Endothelial cell of umbilical vein (primary cell): ENCODE measurements around the gene POLR3G. TPM values are rescaled to one million over a fixed set of nuclear protein-coding genes. Genes with fewer than 3 reads are reported as not detected.

ENCODE experiments used
- BruUV-seq: library from RNA; stranded (reverse); fragments of 400-500 nt; replicated peaks from 2 replicates; lab custom pipeline; 2021; lab: Mats Ljungman, UMichigan
- CTCF ChIA-PET: fragments of 300-600, 350-600 bp; sonication (Branson Sonifier 250); formaldehyde crosslinking; loops from one replicate; lab custom pipeline; 2021; ENCODE audit warnings: antibody characterized with exemption, inconsistent platforms; lab: Charles Lee
- POLR2A ChIA-PET: fragments of 300-600, 350-600 bp; sonication (Branson Sonifier 250); formaldehyde crosslinking; loops from one replicate; lab custom pipeline; 2021; ENCODE audit warnings: antibody characterized with exemption, inconsistent platforms; lab: Charles Lee
- DNase-seq: peaks from one replicate; pipeline ENCODE4 v3.0.0-alpha.2; 2011; ENCODE audit warnings: low read depth, low spot score
- FAIRE-seq: peaks from 2 replicates; lab custom pipeline; 2011; peaks lifted over from hg19 to GRCh38; lab: Jason Lieb, UNC
- H2AFZ ChIP-seq: 2 replicates; pipeline ENCODE4 v1.6.0; 2012; ENCODE audit warnings: low read depth, low read length, control low read depth, inconsistent platforms
- H3K27ac ChIP-seq: 2 replicates; pipeline ENCODE4 v1.5.1; 2011; ENCODE audit warnings: low read depth, mild to moderate bottlenecking, control low read depth, low read length, moderate library complexity; ENCODE audit not compliant: insufficient read depth
- H3K27me3 ChIP-seq, 2 experiments: 2 replicates each; pipeline versions ENCODE4 v1.6.0 to v1.6.1; 2011; ENCODE audit warnings: low read length in 2 of 2, mixed read lengths in 1 of 2; ENCODE audit not compliant: control insufficient read depth in 2 of 2, insufficient read depth in 2 of 2
- H3K36me3 ChIP-seq, 2 experiments: 2 replicates in 1 of 2; 3 replicates in 1 of 2; pipeline ENCODE4 v1.5.1; 2011; ENCODE audit warnings: low read length in 2 of 2, mild to moderate bottlenecking in 1 of 2, moderate library complexity in 1 of 2; ENCODE audit not compliant: control insufficient read depth in 2 of 2, insufficient read depth in 2 of 2; ENCODE audit errors: extremely low read depth in 1 of 2
- H3K4me1 ChIP-seq: 3 replicates; pipeline ENCODE4 v1.5.1; 2011; ENCODE audit warnings: mild to moderate bottlenecking, low read length; ENCODE audit not compliant: control insufficient read depth, insufficient read depth; ENCODE audit errors: extremely low read depth
- H3K4me2 ChIP-seq: 2 replicates; pipeline ENCODE4 v1.6.1; 2011; ENCODE audit warnings: low read length, control low read depth, mixed read lengths; ENCODE audit not compliant: insufficient read depth
- H3K4me3 ChIP-seq, 3 experiments: fragments of 200-600 bp in 1 of 3; sonication (generic), shearing (Covaris generic) in 1 of 3; replicated peaks in 1 of 3; 2 replicates each; pipeline ENCODE4 v1.5.1; 2011 to 2016; ENCODE audit warnings: control low read depth in 3 of 3, low read length in 3 of 3, mild to moderate bottlenecking in 2 of 3, inconsistent platforms in 1 of 3, low read depth in 1 of 3, moderate library complexity in 1 of 3; ENCODE audit not compliant: insufficient read depth in 1 of 3
- H3K79me2 ChIP-seq: 2 replicates; pipeline ENCODE4 v1.6.0; 2012; ENCODE audit warnings: low read length, inconsistent platforms; ENCODE audit not compliant: control insufficient read depth, insufficient read depth
- H3K9ac ChIP-seq: replicated peaks from 2 replicates; pipeline ENCODE3; 2011; ENCODE audit warnings: low read length, control low read depth; ENCODE audit not compliant: insufficient read depth; ENCODE audit errors: extremely low read depth
- H3K9me1 ChIP-seq: replicated peaks from 3 replicates; pipeline ENCODE4 v1.6.0; 2011; ENCODE audit warnings: mild to moderate bottlenecking, low read length; ENCODE audit not compliant: control insufficient read depth, insufficient read depth; ENCODE audit errors: extremely low read depth
- H3K9me3 ChIP-seq: replicated peaks from 2 replicates; pipeline ENCODE4 v1.5.1; 2012; ENCODE audit warnings: low read length, inconsistent platforms; ENCODE audit not compliant: control insufficient read depth, insufficient read depth
- H4K20me1 ChIP-seq: replicated peaks from 2 replicates; pipeline ENCODE3; 2011; ENCODE audit warnings: mild to moderate bottlenecking, low read length; ENCODE audit not compliant: control insufficient read depth, insufficient read depth; ENCODE audit errors: extremely low read depth
- EZH2 ChIP-seq: IDR thresholded peaks from 2 replicates; pipeline ENCODE4 v1.6.1; 2012; ENCODE audit warnings: borderline replicate concordance, low read depth, mild to moderate bottlenecking, moderate library complexity, low read length, inconsistent platforms; ENCODE audit not compliant: severe bottlenecking
- FOS ChIP-seq: IDR thresholded peaks from 2 replicates; pipeline ENCODE4 v1.6.1; 2011; ENCODE audit warnings: mild to moderate bottlenecking, low read length, moderate library complexity, borderline replicate concordance; ENCODE audit not compliant: insufficient read depth
- GATA2 ChIP-seq: IDR thresholded peaks from 2 replicates; pipeline ENCODE4 v1.7.0; 2011; ENCODE audit warnings: low read depth, mild to moderate bottlenecking, moderate library complexity, mixed read lengths, low read length; ENCODE audit not compliant: insufficient read length, insufficient read depth
- JUN ChIP-seq: IDR thresholded peaks from 2 replicates; pipeline ENCODE4 v1.6.1; 2011; ENCODE audit warnings: borderline replicate concordance, low read depth; ENCODE audit not compliant: insufficient read length, insufficient read depth
- MAX ChIP-seq: IDR thresholded peaks from 2 replicates; pipeline ENCODE4 v1.6.1; 2011; ENCODE audit not compliant: insufficient read depth, insufficient read length
- MYC ChIP-seq: IDR thresholded peaks from one replicate; pipeline ENCODE4 v1.6.1; 2011; ENCODE audit warnings: mild to moderate bottlenecking, low read depth, low read length
- POLR2A ChIP-seq: IDR thresholded peaks from 2 replicates; pipeline ENCODE4 v1.6.1; 2012; ENCODE audit warnings: low read depth, mild to moderate bottlenecking, control low read depth, low read length
- POLR2AphosphoS5 ChIP-seq: IDR thresholded peaks from 2 replicates; pipeline ENCODE4 v1.6.1; 2012; ENCODE audit warnings: low read depth, mild to moderate bottlenecking, control low read depth, low read length, moderate library complexity; ENCODE audit not compliant: insufficient read depth
- dilution Hi-C: fragments of 300-500 bp; cut with MboI; formaldehyde crosslinking; loops from one replicate; pipeline ENCODE4 v1.15.0; 2019; ENCODE audit warnings: low sequenced_read_pairs; ENCODE audit not compliant: extremely low pct_ligation_motif_present
- intact Hi-C: fragments of 100-400 bp; cut with micrococcal nuclease; formaldehyde crosslinking; loops from one replicate; pipeline ENCODE4 v1.10.0; 2022
- polyA plus RNA-seq, 4 experiments: library from polyadenylated mRNA; depleted of rRNA in 3 of 4; stranded (reverse) in 3 of 4; unstranded in 1 of 4; fragments of >200 nt; gene quantifications; 2 replicates each; pipeline versions ENCODE4 v1.2.1 to v1.2.3, GENCODE V29; 2011 to 2012; ENCODE audit warnings: missing spikeins in 1 of 4
- total RNA-seq: library from RNA; stranded (reverse); gene quantifications from 2 replicates; pipeline ENCODE4 v1.2.3, GENCODE V29; 2021

POLR3G gene
- total and polyA plus RNA-seq, 2 donors (not counting 3 experiments of a cell fraction or from before 2014, with no cell fraction given) = 15.0 to 15.7 TPM

DNA sequence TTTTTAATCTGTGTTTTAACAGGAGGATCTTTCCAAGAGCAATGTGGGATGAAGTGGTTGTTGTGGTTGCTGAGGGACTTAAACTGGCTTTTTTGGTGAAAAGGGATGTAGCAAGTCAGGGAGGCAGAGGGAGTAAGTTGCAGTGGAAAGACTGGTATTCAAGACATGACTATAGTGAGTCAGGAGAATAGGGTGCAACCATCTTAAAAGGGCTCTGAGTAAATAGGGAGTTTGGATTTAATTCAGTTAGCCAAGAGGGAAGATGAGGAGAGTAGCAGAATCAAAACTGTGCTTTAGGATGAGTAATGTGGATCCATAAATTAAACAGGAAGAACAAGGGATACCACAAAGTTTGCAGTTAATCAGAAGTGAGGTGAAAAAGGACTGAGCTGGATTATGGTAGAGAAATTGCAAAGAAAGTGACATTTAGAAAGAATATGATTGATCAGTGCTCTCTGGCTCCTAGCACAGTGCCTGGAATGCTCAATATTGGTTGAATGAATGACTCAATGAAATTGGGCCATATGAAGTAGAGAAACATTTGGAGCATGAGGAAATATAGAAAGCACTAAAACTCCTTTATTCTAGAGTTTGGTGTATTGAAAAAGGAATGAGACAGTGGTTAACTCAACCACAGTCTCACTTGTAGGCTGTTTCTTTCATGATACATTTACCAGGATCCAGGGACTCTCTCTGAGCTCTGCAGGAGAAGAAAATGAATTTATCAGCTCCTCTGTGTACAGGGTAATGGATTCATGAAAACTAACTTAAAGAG lies 5.1 kb downstream of the POLR3G start:
- H3K9me3 ChIP-seq = no peaks in the 10 kb centered on the region
- no peak for TF ChIP-seq EZH2
- no peak for TF ChIP-seq POLR2AphosphoS5
- no peak for TF ChIP-seq MYC
- no peak for TF ChIP-seq FOS
- TF ChIP-seq MAX = no peak
- no peak for TF ChIP-seq POLR2A
- TF ChIP-seq JUN = no peak
- TF ChIP-seq GATA2 = no peak
- H3K4me1 ChIP-seq = peaks cover 6% of the 10 kb centered on the region
- POLR2A ChIA-PET = no interaction called here
- FAIRE-seq (no peak), DNase-seq (no peak)
- no peaks in the 10 kb centered on the region for H3K27me3 ChIP-seq
- no peak overlapping the region for H3K9ac ChIP-seq
- no TSS peak for BruUV-seq
- H2AFZ ChIP-seq = no peak overlapping the region
- no peaks in the 10 kb centered on the region for H3K36me3 ChIP-seq
- H3K9me1 ChIP-seq = no peaks in the 10 kb centered on the region
- H3K4me3 ChIP-seq = no peak overlapping the region
- H3K4me2 ChIP-seq = no peak overlapping the region
- H4K20me1 ChIP-seq = no peaks in the 10 kb centered on the region
- intact Hi-C loops (no loop called here), dilution Hi-C loops (no loop called here)
- peaks cover 37% of the 10 kb centered on the region for H3K79me2 ChIP-seq
- H3K27ac ChIP-seq = no peak overlapping the region
- CTCF ChIA-PET = interaction anchor here (1.4 kb wide), 1 partner anchor 39 kb away, joined by 3 read pairs; no protein-coding TSS in a partner anchor
